IPS DF 19.7 (cell line): ENCODE measurements around the gene SMAD3.

Source experiments
- DNase-seq: peaks from one replicate; pipeline ENCODE4 v3.0.0-alpha.2; 2013; ENCODE audit warnings: low read depth, low spot score

Gene SMAD3

DNA sequence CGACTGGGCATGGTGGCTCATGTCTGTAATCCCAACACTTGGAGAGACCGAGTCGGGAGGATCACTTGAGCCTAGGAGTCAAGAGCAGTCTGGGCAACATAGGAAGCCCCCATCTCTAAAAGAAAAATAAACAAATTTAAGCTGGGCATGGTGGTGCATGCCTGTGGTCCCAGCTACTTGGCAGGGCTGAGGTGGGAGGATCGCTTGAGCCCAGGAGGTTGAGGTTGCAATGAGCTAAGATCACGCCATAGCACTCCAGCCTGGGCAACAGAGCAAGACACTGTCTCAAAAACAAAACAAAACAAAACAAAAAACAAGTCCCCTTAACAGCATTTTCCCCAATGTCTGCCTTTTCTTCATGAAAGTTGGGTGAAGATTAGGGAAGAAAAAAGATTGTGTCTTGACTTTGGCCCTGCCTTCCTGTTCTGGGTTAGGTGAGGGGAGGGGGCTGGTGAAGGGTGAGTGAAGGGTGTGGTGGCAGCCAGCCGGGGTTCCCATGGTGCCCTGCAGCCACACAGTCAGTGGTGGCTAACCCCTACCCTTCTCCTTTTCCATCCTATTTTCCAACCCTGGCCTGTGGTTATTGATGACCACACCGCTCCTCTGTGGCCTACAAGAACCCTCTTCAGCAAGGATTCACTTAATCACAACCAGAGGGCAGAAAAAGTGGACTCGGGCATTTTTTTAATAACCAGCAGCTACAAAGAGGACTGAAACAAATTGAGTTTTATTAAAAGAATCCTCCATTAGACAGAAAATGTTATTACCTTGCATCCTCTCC is 28.4 kb upstream of the SMAD3 start:
- DNase-seq = no peak

DNA sequence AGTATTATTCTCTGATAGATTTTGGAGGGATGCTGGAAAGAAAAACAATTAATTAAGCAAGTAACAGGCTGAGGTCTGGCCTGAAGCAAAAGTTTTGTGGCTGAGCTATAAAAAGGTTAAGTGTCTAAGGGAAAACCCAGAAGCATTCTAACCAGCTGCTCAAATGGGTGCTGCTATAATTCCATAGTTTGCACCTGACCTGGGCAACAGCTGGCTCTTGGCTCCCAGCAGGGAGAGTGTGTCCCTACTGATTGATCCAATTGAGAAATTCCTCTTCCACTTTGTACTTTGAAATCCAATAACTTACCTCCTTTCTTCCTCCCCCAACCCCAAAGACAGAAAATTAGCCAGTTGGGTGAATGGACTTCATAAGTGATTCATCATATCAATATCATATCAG is 27.7 kb upstream of the SMAD3 start:
- DNase-seq = no peak

DNA sequence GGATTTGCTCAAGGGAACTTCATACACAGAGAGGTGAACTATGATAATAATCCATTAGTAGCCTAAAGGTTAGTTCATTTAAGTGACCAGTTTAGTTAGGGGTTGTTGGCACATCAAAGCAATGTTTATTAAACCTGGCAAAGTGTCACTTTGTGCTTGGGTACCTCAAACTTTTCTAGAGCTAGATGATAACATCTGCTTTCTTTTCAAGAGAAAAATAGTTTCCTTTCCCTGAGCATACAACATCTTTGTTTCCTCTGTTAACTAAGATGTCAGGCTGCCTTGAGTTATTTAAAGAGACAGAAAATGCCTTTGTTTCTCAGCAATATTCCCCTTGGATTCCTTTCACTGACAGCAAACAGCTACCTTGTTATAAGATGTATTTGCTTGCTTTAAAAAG is 26.7 kb upstream of the SMAD3 start:
- DNase-seq = no peak

DNA sequence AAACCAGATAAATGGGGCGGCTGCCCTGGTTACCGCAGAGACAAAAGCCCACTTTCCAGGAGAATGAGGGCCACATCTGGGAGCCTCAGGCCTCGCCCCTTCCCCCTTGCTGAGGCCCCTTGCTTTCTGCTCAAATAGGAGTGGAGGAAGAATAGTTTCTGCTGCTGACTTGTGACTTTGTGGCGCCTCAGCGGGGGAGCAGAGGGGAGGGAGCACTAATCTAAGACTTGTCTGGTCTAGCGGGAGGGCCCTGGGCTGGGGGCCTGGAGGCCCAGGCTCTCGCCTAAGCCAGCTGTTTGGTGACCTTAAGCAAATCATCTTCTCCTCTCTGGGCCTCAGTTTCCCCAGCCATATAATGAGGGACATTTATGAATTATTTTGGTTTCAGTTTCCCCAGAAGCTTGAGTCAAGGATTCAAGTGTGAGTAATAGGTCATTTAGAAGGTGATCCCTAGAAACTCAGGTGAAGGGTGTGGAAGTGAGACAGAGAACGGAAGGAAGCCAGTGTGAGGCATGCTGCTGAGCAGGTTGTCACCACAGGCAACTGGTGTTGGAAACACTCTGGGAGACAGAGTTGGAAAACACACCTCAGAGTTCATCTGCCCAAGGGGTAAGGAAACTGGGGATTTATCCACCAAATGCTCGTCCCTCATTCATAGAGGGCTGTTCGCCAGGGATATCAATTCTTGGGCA is 25.9 kb upstream of the SMAD3 start:
- no peak for DNase-seq

DNA sequence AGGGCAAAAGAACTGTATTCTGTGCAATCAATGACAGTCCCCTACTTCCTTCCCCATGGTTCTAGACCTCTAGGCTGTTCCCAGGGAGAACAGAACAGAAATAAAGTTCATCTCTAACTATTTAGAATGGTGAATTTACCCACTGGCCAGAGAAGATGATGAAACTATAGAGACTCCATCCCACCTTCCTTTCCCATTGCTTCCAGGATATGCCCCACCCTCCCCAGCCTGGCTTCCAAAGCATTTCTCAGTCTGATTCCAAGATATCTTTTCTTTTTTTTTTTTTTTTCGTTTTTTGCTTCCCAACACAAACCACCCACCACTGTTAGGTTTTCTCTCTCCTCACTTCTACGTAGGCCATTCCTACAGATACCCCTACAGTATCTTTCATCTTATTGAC is 25.1 kb upstream of the SMAD3 start:
- DNase-seq = no peak

DNA sequence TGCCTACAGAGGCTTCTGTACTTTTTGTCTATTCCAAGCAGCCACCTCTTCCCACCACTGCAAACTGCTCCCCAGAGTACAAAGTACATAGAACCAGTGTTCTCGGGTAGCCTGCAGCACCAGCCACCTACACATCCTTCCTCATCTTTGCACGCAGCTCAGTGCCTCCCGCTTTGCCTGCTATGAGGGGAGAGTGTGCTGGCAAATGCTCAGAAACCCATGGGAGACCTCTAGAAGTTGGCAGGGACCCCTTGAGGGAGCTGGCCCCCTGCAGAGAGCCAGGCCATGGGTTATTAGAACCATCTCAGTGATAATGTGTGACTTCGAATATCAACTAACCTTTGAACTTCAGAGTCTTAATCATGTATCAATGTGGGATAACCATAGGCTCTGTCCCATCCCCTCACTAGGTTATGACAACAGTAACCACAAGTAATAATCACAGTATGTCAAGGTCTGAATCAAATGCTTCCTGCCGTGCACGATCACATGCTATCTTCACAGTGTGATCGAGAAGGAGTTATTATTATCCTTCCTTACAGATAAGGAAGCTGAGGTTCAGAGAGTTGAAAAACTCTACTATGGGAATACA is 22.8 kb upstream of the SMAD3 start:
- no peak for DNase-seq

DNA sequence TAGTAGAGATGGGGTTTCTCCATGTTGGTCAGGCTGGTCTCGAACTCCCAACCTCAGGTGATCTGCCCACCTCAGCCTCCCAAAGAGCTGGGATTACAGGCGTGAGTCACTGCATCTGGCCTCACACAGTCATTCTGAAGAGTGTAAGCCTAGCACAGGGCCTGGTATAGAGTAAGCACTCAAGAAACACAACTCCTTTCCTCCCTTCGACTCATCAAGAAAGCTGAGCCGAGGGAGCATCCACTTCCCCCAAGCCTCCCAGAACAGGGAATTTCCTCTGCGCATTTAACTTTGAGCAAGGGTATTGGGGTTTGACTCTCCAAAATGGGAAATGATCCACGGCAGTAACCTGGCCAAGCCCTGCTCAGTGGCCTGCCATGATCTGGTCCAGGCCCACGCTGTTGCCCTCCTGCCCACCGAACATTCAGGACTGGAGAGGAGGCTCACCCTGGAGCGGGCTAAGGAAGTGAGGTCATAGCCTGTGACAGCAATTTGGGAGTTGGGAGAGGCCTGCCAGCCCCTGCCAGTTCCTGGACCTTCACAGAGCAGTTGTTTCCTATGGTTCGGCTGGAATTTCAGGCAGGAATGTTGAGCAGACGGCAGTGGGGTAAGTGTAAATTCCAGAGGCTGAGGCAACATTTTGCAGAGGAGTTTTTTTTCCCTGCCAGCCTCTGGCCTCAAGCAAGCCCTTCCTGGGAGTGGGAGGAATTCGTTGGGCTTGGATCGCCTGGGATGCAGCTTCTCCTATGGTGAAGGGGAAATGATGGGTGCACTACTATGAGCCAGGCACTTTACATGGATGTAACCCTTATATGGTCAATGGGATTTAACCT is 21.2 kb upstream of the SMAD3 start:
- peak; percentile 87 for DNase-seq

DNA sequence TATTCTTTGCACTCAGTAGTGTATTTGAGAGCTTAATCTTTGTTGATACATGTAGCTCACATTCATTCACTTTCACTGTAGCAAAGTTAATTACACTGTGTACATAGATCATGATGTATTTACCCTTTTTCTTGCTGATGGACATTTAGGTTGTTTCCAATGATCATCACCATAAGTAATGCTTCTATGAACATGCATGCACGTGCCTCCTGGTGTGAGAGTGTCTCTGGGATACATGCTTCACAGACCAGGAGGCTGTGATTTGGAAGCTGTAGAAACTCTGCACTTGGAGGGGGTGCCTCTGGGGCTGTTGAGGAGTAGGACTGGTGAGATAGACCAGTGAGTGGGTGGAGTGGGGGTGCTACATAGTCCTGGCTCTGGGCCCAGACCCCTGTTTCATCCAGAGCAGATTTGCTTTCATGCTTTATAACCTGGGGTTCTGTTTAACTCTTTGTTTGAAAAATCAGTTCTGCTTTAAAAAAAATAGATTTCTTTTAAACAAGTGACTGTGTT is 18.2 kb upstream of the SMAD3 start:
- DNase-seq = no peak

DNA sequence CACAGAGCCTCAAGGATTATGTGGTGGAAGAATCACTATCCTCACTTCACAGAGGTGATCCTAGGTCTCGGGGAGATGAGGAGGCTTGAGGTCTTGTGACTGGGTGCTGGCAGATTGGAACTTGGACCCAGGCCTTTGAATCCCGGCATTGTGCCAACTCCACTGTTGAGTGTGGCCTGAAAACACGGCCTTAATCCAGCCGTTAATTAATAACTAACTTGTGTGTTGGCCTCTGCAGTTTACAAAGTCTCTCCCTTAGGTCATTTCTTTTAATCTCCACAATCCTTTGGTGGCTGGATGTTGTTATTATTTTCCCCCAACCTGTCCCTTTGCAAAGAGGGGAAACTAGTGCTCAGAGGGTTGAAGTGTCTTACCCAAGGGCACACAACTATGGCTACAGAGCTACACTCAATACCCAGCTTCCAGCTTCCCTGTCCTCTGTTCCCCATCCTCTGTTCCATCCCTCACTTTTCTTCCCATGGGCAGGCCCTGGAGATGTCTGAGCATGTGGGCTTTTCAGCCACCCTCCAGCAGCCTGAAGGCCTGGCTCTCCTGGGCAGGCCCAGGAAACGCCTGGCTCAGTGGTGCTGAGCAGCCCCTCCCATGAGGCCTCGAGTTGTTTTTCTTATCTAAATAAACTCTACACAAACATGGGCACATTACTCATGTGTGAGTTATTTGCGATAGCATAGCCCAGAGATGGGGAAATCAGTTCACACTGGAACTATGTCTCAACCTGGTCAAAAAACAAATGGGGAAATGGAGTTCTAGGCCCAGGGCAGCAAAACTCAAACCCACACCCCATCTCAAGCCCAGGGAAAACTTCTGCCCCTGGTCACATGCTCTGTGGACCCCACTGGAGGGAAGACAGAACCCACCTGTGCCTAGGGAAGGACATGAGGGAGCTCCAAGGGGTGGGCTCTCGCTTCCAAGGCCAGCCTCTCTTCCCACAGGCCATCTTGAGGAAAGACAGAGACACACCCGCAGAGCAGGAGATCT is 16.8 kb upstream of the SMAD3 start:
- no peak for DNase-seq

DNA sequence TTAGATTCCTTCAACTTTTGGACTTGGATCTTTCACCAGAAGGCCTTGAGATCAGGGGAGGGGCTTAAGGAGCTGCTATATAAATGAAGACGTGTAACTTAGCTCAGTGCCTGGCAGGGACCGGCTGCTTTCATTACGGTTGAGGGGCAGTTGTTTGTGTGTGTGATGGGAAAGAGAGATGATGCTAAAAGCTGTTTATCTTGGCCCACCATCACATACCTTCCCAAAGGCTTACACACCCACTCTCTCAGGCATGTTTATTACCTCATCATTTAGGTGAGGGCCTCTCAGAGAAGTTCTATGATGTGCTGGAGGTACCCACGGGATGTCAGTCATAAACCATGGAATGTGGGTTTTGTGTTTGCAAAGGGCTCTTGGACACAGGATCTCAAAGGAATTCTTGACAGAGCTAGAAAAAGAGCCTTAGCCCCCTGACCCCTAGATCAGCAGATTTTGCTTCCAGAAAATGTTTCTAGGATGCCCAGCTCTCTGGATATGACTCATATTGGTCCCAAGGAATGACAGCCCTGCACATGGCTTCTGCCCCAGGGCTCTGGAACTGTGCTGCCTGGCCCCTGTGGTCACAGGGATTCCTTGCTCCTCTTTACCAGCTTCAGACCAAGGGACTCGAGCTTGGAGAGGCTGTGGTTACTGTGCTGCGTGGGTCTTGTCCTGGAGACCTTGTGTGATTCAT is 15.9 kb upstream of the SMAD3 start:
- no peak for DNase-seq

DNA sequence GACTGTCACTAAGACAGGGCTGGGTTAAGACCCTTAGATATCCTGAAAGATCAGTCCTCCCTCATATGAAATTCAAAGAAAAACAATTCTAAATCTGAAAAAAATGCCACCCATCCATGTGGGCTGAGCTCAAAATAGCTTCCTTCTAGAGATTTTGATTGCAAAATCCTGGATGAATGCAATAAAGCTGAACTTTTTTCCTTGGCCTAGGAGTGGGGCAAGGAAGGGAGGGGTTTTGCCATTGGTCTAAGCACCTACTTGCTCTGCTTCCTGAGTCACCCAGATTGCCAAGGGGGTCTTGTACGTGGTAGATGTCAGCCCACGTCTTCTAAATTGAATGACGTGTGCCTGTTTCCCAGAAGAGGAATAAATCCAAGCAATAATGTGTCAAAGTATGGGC is 15.3 kb upstream of the SMAD3 start:
- no peak for DNase-seq

DNA sequence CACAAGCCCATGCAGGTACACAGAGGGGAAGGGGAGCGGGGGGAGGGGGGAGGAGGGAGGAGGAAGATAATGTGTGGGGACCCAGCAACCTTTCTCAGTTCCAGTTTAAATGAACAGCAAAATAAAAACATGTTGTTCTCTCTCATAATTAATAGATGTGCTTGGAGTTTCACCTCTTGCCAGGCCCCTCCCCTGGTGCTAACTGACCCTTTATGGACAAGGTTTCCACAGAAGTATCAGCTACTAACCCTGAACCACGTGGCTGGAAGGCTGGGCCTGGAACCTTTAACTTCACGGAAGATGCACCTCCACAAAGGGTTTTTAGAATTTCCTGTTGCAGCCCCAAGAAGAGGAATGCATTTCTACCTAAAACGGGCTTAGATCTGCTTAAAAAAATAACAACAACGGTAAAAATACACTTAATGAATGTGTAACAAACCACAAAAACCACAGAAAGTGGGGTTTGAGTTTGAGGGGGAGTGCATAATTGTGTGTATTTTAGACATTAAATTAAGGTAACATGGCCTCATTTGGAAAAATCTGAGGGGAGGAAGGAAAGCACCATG is 14.8 kb upstream of the SMAD3 start:
- no peak for DNase-seq

DNA sequence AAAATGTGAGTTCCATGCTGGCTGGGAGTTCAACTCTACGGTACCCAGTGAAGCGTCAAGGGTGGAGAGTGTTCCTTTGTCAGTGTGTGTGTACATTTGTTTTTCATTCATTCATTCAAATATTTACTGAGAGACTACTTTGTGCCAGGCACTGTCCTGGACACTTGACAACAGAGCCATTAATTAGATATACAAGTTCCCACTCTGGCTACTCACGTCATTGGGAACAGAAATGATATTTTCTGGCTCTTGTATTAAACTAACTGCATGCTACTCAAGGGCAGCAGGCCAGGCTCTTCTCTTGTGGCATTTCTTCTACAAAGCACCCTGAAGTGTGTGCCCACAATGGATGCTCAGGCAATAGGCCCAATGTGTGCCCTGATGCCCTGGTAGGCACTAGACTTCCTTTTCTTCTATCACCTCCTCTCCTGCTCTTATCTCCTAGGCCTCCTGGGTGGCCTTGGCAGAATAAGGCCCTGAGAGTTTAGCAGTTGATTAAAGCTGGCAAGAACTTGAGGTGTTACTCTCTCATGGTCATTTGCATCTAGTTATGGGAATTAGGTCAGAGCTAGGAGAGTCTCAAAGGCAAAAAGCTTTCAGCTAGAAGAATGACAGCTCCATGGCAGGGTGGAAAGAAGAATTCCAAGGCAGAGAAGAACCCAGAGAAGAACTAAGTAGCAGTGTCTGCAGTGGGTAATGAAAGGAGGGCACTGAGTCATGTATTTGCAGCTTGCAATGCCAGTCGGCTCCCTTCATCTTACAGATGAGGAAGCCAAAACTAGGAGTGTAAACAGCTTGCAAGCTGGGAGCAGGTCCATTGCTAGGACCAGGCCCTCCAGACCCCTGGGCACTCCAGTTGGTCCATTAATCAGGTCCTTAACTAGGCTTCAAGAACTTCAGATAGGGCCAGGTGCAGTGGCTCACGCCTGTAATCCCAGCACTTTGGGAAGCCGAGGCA is 14.0 kb upstream of the SMAD3 start:
- no peak for DNase-seq

DNA sequence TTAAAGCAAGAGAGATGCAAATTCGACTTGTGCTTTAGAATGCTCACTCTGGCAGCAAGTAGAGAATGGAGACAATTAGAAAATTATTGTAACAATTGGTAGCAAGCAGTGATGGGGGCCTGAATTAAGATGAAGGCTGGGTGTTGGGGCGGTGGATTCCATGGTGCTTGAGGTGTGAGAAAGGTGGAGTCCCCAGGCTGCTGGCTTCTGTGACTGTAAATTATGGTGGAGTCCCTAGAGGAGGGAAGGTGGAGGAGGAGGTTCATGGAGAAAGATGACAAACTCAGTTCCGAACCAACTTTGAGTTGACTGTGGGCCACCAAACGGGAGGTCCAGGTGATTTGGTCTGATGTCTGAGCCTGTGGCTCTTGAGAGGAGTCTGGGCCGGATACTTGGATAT is 10.7 kb upstream of the SMAD3 start:
- DNase-seq = no peak

DNA sequence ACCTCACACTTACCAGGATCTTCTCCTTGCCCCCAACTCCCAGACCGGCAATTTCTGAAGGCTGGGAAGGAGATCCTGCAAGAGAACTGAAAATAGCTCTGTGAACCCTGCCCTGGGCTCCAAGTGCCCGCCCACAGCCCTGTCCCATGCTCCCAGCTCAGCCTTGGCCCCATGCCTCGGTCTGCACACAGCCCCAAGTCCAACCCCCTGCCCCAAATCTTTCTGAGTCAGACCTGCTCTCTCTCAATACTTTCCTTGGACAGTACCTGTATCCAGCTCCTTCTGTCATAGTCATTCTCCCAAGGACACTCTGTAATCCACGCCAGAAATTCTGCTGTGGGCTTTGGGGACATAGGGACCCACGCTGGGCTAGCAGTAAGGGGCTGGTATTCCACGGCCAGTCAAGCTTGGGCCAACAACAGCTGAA is 6.3 kb upstream of the SMAD3 start:
- no peak for DNase-seq

DNA sequence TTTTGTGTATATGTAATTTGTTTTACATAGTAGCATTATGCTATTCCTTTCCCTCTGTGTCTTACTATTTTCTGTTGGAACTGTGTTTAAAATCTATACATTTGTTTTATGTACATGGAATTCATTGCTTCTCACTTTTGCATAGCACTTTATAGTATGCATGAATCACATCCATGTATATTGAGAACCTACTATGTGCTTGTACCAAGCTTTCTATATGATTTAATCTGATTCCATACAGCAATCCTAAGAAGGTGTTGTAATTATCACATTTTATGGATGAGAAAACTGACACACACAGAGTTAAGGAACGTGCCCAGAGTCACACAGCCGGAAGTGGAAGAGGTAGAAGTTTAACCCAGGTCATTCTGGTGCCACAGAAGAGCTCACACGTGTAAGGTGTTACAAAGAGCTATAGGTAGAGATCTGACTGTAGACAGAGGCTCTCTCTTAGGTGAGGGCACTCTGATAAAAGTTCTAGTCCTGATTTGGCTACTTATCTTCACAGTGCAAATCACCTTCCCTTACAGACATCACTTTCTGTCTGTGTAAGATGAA is 3.5 kb upstream of the SMAD3 start:
- no peak for DNase-seq

DNA sequence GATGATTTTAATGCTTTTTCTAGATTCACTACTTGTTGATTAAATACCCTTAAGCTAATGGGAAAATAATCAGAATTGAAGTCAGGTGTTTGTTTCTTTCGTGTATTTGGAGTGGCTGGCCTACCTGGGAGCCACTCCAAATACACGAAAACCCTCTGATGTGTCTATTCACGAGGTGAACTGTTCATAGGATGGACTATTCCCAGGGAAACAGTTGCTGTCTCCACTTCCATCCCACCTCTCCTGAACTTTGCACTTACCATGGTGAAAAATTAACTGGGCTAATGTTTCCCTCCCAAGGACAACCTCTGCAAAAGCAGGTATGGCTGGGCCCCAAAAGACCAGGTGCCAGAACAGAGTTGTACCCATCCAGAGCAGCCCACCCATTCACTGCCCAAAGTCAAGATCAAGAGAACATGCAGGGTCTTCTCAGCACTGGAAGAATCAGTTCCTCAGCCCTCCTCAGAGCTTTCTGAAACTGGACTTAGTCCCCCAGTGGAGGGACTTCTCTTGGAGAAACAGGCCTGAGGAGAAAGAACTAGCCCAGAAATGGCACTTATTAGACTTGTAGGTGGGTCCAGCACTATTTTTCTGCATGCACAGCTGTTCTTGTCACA is 2.9 kb upstream of the SMAD3 start:
- DNase-seq = no peak
